Activated CD4-positive, alpha-beta T cell treated with anti-CD3 and anti-CD28 coated beads, Interleukin-2, amount 50 U/mL, for 1 hour (primary cell): ENCODE results near the gene G0S2.
A peak's percentile ranks its signal among the peaks of the same experiment; 100 is the strongest.

Source experiments
- DNase-seq: peaks from one replicate; pipeline ENCODE4 v3.0.0-alpha.2; 2020

The G0S2 gene

GRCh38 chr1:209648931-209649776, 26.1 kb upstream of the G0S2 start:
- no peak for DNase-seq

GRCh38 chr1:209650454-209650853, 24.8 kb upstream of the G0S2 start:
- no peak for DNase-seq

GRCh38 chr1:209651138-209651587, 24.0 kb upstream of the G0S2 start:
- DNase-seq, result peak; percentile 36

GRCh38 chr1:209652121-209652735, 23.0 kb upstream of the G0S2 start, which contains the start of gene LAMB3:
LAMB3 (minus strand) TSS chr1:209652425; CDS start chr1:209650944, 1,481 bp downstream.
- DNase-seq, result no peak

- peak; percentile 1 for DNase-seq
Observed at GRCh38 chr1:209652873-209653401, 22.3 kb upstream of the G0S2 start.

GRCh38 chr1:209653915-209654351, 21.3 kb upstream of the G0S2 start:
- no peak for DNase-seq

- no peak for DNase-seq
Observed at GRCh38 chr1:209655411-209656231, 19.6 kb upstream of the G0S2 start.

GRCh38 chr1:209657140-209657879, 17.9 kb upstream of the G0S2 start:
- no peak for DNase-seq

- no peak for DNase-seq
Observed at GRCh38 chr1:209657918-209658317, 17.3 kb upstream of the G0S2 start.

GRCh38 chr1:209659909-209660308, 15.3 kb upstream of the G0S2 start:
- no peak for DNase-seq

- no peak for DNase-seq
Observed at GRCh38 chr1:209661071-209661470, 14.1 kb upstream of the G0S2 start.

- DNase-seq, result no peak
Observed at GRCh38 chr1:209662879-209663327, 12.3 kb upstream of the G0S2 start.

- DNase-seq, result no peak
Observed at GRCh38 chr1:209667103-209667502, 8.1 kb upstream of the G0S2 start.

- DNase-seq, result no peak
Observed at GRCh38 chr1:209667708-209668107, 7.5 kb upstream of the G0S2 start.

- DNase-seq, result no peak
Observed at GRCh38 chr1:209670441-209671082, 4.7 kb upstream of the G0S2 start.

- DNase-seq, result no peak
Observed at GRCh38 chr1:209672705-209673630, 2.2 kb upstream of the G0S2 start.

- no peak for DNase-seq
Observed at GRCh38 chr1:209673631-209674417, 1.4 kb upstream of the G0S2 start.

GRCh38 chr1:209675565-209676154, 448 bp downstream of the G0S2 start:
- DNase-seq, result no peak

GRCh38 chr1:209678981-209679539, 3.8 kb downstream of the G0S2 start:
- no peak for DNase-seq
